Stimulated activated CD8-positive, alpha-beta memory T cell treated with anti-CD3 and anti-CD28 coated beads, Interleukin-7, amount 100 ng/mL, for 48 hours (primary cell): ENCODE data around the gene PRKCH.
"Not testable (repeated sequence)": the region's sequence is repeated elsewhere in the genome, so short reads cannot be mapped to it uniquely, and the experiment has no call there.

Experiments
- DNase-seq, 2 donors: peaks; one replicate each; pipeline ENCODE4 v3.0.0-alpha.2; 2020; ENCODE audit warnings: low read depth in 1 of 2; ENCODE audit errors: extremely low read depth in 1 of 2

PRKCH gene

GRCh38 chr14:61524936-61525292, 203.5 kb downstream of the PRKCH start:
- DNase-seq: no peak

- peak; percentile 55 to 84 for DNase-seq
Observed at GRCh38 chr14:61525293-61526011, 204.1 kb downstream of the PRKCH start.

- DNase-seq: no peak
Observed at GRCh38 chr14:61526405-61527312, 205.3 kb downstream of the PRKCH start.

GRCh38 chr14:61527325-61528100, 206.1 kb downstream of the PRKCH start:
- no peak for DNase-seq

GRCh38 chr14:61528591-61529021, 207.2 kb downstream of the PRKCH start:
- peak in 1 of 2 donors; percentile 65 for DNase-seq

GRCh38 chr14:61529360-61529759, 208.0 kb downstream of the PRKCH start:
- DNase-seq: not testable (repeated sequence)

GRCh38 chr14:61530296-61530695, 208.9 kb downstream of the PRKCH start:
- DNase-seq: no peak

- no peak for DNase-seq
Observed at GRCh38 chr14:61530896-61531295, 209.5 kb downstream of the PRKCH start.

- no peak for DNase-seq
Observed at GRCh38 chr14:61531465-61532122, 210.2 kb downstream of the PRKCH start.

GRCh38 chr14:61532123-61532505, 210.7 kb downstream of the PRKCH start:
- DNase-seq: no peak

GRCh38 chr14:61532763-61533162, 211.4 kb downstream of the PRKCH start:
- no peak for DNase-seq

- no peak for DNase-seq
Observed at GRCh38 chr14:61533513-61534255, 212.3 kb downstream of the PRKCH start.

- no peak for DNase-seq
Observed at GRCh38 chr14:61535032-61535431, 213.7 kb downstream of the PRKCH start.

GRCh38 chr14:61535458-61535857, 214.1 kb downstream of the PRKCH start:
- no peak for DNase-seq

GRCh38 chr14:61536661-61537562, 215.5 kb downstream of the PRKCH start:
- DNase-seq: no peak

GRCh38 chr14:61537563-61538463, 216.4 kb downstream of the PRKCH start:
- peak in 1 of 2 donors; percentile 48 for DNase-seq

GRCh38 chr14:61538464-61539022, 217.2 kb downstream of the PRKCH start:
- no peak for DNase-seq

GRCh38 chr14:61539631-61540030, 218.3 kb downstream of the PRKCH start:
- DNase-seq: no peak
